Measurements from ENCODE around the gene AHDC1.

AHDC1 gene

GRCh38 chr1:27521861-27522431 is 82.0 kb downstream of the AHDC1 start:
- H3K27ac ChIP-seq: no peak overlapping the region
- no peak for TF ChIP-seq CTCF (conservative IDR thresholded peaks at IDR 0.05)

GRCh38 chr1:27521336-27521831 is 82.6 kb downstream of the AHDC1 start:
- H3K27ac ChIP-seq: no peak overlapping the region

GRCh38 chr1:27520651-27521050 is 83.3 kb downstream of the AHDC1 start:
- no peak overlapping the region for H3K27ac ChIP-seq
- no peak for TF ChIP-seq CTCF (conservative IDR thresholded peaks at IDR 0.05)

More at GRCh38 chr1:27521336-27521831, 82.6 kb downstream of the AHDC1 start:
- no peak for TF ChIP-seq CTCF (conservative IDR thresholded peaks at IDR 0.05)

- no peak for TF ChIP-seq CTCF (conservative IDR thresholded peaks at IDR 0.05)
- H3K27ac ChIP-seq: no peak overlapping the region
Measured at GRCh38 chr1:27519331-27520258, 84.3 kb downstream of the AHDC1 start.

- H3K27ac ChIP-seq: no peak overlapping the region
- no peak for TF ChIP-seq CTCF (conservative IDR thresholded peaks at IDR 0.05)
Measured at GRCh38 chr1:27518808-27519207, 85.1 kb downstream of the AHDC1 start.

- no peak for TF ChIP-seq CTCF (conservative IDR thresholded peaks at IDR 0.05)
- H3K27ac ChIP-seq: no peak overlapping the region
Measured at GRCh38 chr1:27517907-27518718, 85.8 kb downstream of the AHDC1 start.

GRCh38 chr1:27517301-27517700 is 86.6 kb downstream of the AHDC1 start:
- no peak for TF ChIP-seq CTCF (conservative IDR thresholded peaks at IDR 0.05)
- H3K27ac ChIP-seq: no peak overlapping the region
